HG02870 (cell line): Measurements from ENCODE around the gene MKNK1.

ENCODE experiments used
- ATAC-seq: cut with Tn5 transposase; IDR thresholded peaks from one replicate; pipeline ENCODE4 v1.9.1; 2021; ENCODE audit warnings: mild to moderate bottlenecking, moderate library complexity; ENCODE audit not compliant: unreplicated experiment

The MKNK1 gene

DNA sequence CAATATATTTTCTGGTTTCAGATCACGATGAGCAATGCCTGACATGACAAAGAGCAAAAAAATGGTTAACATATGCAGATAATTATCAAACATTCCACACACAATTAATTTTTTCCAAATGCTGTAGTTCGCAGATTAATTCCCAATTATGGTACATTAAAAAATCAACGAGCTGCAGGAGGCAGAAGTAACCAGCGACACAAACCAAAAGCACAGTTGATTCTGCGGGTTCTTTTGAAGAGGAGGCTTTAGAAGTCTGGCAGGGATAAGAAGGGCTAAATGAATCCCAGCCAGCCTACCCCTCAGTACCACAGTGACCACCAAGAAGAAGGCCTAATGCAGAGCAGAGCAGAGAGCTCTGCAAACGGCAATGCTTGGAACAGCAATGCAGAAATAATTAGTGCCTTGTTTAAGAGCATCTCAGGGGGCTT lies 35.6 kb downstream of the MKNK1 start:
- ATAC-seq: no peak

DNA sequence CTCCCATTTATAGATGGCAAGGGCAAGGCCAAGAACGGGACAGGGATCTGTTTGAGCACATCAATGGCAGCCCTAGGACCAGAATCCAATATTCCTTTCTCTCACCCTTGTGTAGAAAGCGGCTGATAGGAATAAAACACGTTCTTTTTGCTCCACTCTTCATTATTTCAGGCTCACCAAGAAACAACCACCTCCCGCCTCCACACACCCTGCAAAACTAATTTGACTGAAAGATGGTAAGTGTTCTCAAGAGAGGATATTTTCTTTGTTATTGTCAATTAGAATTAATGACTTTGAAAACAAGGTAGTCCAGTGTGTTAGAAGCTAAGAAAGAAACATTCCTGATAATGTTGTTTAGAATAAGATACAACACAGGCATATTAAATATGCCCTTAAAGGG lies 40.7 kb downstream of the MKNK1 start:
- no peak for ATAC-seq

DNA sequence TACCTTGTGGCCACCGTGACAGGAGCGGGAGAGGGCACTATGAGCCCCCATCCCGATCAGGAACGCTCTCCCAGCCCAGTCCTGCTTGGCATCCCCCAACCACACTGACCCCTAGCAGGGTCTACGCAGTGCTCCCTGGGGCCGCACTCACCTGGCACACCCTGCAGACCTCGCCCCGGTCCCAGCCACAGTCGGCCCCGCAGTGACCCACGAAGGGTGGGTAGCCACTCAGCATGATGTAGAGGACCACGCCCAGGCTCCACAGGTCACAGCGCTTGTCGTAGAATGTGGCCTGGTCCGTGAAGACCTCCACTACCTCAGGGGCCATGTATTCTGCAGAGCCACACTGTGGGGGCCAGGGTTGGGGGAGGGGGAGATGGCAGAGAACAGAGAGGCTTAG lies 41.6 kb downstream of the MKNK1 start:
- no peak for ATAC-seq

DNA sequence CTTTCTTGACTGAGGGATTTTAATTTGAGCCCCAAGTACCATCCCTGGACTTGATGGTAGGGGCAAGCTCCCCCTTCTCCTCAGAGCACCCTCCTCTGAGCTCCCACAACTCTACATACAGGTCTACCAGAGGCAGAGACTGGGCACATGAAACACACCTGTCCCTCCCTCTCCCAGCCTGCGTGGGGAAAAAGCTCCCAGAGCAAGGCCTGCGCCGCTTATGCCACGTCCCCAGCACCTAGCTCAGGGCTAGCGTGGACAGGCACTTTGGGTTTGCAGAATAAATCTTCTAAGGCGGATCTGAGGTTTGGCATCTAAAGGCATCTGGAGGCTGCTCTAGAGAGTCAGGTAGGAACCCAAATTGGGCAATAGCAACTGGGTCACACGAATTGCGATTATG lies 45.1 kb downstream of the MKNK1 start:
- ATAC-seq: no peak

DNA sequence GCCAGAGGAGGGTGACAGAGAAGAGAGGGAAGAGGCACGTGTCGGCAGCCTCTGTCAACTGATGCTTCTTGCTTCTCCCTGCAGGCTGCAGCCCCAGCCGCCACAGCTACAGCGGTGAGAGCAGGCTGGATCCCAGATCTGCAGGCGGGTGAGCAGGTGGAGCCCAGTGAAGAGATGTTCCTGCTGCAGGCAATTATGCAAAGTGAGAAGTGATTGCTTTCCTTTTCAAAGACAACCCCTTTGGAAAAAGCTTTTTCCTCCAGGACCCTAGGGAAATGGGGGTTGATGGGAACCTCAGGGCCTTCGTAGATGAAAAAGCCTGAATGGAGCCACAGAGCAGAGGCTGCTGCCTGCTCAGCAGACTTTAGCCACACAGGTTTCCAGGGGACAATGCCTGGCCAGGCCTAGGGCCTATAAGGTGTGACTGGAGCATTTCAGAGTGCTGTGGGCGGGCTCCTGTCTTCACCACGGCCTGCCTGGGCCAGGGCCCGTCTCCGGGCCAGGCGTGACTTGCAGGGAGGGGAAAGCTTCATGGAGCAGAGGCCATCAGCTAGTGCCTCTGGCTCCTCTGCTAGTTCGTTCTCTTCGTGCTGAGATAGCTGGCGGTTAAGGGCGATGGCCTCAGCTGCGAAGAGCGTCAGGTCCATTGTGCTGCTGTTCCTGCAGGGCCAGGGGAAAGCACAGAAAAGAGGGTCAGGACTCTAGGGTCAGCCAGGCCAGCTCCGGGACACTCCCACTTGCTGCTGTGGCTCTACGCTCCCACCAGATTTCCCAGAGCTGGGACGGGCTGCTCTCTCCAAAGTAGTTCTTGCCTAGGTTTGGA lies 45.7 kb downstream of the MKNK1 start:
- ATAC-seq: no peak

DNA sequence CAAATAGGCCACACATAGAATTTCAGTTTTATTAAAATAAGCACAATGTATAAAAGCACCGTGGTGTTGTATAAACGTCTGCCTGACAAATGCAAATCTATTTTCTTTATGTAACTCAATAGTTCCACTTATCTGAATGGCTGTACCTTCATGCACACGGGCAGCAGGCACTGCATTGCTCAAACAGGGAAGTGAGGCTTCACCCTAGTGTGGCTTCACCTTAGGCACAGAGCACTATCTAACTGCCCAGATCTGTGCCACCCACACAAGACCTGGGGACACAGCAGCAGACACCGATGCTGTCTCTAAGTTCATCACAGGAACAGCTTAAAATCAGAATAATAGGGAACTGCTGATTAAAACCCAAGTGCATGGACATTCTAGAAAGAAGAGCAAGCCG lies 46.7 kb downstream of the MKNK1 start:
- ATAC-seq: no peak

DNA sequence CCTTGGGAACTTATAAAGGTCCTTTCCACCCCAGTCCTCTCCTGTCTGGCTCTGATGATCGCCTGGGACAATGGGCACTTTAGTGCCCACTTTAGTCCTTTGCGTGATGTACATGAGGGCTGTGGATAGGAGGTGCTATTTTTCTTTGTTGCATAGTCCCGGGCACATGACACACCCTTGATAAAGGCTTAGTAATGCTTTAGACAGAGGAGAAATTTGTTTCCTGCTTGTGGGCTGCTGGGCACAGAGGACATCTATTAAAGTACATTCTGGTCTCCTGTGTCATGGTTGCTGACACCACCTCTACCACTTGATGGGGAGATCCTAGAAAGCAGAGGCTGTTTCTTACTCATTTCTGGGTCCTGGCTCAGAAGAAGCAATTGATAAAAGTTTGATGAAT lies 47.2 kb downstream of the MKNK1 start:
- no peak for ATAC-seq

DNA sequence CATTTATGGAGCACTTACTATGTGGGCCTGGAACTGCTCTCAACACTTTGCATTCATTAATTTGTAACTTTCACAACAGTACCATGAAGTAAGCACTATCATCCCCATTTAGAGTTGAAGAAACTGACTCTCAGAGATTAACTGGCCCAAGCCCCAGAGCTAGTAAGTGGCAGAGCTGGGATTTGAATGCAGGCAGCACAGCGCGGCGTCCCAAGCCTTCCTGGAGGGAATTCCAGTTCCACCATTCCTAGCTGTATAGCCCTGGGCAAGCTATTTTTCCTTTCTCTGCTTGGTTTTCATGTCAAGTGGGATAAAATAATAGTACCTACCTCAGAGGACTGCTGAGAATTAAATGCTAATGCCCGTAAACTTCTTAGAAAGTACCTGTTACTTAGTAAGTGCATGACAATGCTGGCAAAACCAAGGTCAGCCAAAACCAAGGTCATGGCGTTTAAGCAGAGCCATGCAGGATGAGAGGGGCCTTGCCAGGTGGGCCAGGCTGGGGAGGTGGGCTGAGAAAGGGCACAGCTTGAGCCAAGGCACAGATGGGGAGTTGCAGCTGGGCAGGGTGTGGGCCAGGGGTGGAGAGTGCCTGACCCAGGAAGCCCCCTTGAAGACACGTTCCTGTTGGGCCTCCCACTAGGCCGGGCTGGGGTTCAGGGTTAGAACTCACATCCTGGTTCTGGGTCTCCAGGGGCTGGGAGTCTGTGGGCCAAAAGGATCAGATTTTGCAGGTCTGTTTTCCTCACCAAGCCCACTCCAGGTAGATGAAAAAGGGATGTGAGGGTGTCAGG lies 48.0 kb downstream of the MKNK1 start:
- ATAC-seq: no peak

DNA sequence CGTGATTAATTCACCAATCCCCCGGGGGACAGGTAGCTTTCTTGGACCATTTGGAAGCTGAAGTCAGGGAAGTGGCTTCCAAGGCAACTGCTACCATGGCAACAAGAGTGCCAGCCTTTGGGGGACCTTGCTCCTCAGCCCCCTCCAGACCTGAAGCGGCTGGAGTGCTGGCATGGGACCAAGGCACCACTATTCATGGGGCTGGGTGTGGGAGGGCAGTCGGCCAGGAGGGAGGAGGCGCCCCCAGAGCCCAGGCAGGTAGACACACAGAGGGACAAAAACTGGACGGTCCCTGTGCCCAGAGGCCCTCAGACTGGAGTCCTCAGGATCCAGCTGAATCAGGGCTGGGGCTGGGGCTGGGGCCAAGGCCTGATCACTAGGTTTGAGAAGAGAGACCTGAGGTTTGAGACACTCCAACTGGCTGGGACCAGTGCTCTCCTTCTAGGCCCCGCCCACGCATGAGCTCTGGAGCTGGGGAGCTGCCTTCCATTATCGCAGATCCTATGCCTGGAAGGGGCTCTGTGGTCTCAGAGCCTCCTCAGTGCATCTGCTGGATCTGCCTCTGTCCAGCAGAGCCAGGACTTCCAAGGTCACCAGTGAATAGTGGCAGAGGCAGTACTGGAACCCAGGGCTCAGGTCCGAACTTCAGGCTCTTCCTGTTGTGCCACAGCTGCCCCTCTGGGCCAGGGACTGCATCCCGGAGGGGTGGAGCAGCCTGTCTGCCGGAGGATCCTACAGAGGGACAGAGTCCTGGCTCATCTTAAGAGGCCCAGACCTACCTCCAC lies 49.3 kb downstream of the MKNK1 start:
- no peak for ATAC-seq

DNA sequence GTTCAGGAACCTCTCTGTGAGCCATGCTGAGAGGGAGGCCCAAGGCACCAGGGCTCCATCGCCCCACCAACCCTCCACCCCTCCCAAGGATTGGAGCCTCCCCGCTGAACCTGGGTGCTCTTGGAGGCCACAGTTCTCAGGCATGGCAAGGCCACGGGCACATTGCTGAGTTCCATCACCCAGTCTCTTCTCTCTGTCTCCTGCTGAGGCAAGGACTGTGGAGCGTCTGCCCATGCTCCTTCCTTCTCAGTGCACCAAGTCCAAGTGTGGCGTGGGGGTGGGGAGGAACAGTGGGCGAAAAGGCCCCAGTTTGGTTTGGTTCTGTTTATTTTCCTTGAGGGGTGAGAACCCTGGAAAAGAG lies 49.9 kb downstream of the MKNK1 start:
- ATAC-seq: no peak

DNA sequence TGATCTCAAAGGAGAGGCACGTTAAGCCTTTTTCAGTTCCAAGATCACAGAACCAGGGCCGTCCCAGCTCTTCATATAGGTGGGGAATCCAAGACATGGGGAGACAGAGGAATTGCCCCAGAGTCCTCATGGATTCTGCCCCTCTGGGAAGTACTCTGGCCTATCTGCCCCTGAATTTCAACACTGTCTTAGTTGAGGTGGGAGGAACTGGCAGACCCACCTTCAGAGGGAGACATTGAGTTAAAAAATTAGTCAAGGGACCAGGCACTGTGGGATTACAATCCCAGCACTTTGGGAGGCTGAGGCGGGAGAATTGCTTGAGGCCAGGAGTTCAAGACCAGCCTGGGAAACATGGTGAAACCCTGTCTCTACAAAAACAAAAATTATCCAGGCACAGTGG lies 50.6 kb downstream of the MKNK1 start:
- no peak for ATAC-seq

DNA sequence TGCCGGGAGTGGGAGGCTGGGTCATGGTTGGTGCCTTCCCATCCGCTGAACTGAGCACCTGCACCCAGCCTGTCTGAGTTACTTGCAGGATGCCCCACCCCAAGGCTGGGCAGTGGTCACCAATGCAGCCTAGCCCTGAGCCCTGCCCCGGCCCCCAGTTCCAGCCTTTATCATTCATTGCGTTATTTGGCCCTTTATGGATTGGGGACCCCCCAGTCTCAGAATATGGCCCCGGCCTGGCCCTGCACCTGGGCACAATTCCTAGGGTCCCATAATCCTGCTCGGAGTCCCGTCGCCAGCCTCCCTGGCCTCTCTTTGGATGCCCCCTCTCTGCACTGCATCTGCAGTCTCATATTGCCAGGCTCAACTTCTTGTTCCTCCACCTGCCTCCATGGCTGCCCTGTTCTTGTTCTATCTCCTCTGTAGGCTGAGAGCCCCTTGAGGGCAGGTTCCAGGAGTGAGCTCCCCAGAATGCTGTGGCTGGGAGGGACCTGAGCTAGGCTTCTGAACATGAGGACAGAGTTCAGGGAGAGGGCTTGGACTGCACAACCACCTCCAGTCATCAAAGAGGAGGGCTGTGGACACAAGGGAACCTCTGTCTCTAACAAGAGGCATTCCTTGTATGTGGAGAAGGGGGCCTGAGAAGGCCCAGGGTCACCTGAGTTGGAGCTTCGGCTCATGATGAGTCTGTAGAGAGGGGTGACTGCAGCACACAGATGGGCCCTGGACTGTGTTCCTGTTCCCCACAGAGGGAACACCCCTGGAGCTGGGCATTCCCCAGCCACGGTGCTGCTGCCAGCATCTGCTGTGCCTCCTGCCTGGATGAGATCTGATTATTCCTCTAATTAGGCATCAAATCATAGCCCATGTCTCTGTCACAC lies 51.5 kb downstream of the MKNK1 start:
- no peak for ATAC-seq

DNA sequence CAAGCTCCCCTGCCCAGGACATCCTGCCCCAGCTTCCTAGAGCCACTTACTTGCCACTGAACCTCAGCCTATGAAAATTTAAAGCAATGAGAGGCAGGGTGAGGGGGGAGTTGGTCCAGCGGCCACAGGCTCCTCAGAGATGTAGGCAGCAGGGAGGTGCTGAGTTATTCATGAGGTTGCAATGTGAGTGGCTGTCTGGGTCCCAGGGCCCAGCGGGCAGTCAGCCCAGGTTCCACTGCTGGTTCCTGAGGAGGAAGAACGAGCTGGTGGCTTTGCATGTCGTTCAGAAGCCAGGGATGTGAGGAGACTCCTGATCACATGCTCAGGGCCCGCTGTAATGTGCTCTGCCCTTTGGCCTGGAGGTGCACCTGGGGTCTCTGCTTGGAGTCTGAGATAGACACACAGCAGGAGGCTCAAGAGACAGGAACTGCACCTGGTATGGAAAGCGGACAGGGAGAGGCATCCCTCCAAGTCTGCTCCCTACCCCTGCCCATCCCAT lies 52.4 kb downstream of the MKNK1 start, which contains the start of gene KNCN:
KNCN (minus strand) TSS at position 51 of the 499 bp plus-strand sequence. CDS start 432 bp downstream, outside the sequence.
- ATAC-seq: no peak

DNA sequence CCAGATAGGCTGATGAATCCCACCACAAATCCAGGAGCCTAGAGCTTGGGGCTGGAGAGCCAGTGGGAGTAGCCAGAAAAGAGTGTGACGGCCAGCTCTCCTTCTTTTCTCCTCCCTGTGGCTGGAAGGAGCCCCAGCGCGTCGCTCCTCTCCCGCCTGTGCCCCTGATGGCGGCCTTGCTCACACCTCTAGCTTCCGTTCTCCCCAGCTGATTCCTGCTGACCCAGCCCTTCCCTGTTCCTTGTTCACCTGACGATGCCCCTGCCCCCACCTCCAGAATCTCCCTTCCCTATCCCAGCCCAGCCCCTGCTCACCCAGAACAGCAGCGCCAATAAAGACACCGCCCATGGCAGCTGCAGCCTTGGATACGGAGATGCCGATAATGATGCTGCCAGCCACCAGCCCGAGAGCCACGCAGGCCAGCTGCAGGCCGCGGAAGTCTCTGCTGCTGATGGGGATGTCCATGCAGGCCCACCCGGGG lies 53.3 kb downstream of the MKNK1 start:
- no peak for ATAC-seq

DNA sequence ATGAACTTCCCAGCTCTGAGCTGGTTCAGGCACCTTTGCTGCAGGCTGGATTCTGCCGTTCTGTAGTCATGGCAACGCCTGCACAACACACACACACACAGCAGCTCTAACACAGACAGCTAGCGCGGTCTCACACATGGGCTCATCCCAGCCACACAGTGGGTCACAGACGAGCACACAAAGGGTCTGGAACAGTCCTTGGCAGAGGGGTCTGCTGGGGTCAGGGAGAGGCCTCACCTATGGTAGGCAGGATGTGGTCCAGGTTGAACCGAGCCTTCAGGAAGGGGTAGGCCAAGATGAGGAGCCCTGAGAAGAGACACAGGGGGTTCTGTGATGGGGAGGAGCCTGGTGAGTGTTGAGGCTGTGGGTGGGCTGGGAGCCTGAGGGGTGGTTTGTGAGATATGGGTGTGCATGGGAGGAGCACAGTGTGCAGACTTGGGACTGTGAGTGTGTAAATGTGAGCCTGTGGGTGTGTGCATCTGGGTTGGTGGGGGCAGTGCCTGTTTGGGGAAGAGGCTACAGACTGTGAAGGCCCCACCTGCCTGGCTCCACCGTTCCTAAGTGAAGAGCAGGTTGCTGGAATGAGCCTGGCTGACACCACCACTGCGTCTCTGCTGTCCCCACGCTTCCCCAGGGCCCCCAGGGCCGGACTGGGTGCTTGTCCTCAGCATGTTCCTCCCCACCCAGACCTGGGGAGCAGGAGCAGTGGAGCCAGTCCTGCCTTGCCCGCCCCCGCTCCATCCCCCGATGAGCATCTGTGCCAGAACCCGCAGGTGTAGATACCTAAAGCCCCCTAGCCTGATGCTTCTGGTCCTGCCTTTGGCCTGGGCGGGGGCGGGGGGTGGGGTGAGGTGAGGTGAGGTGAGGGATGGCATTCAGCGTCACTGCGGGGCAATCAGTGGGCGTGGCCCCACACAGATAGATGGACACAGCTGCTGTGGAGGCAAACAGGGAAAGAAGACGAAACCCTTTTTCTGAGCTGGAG lies 54.1 kb downstream of the MKNK1 start:
- ATAC-seq: no peak

DNA sequence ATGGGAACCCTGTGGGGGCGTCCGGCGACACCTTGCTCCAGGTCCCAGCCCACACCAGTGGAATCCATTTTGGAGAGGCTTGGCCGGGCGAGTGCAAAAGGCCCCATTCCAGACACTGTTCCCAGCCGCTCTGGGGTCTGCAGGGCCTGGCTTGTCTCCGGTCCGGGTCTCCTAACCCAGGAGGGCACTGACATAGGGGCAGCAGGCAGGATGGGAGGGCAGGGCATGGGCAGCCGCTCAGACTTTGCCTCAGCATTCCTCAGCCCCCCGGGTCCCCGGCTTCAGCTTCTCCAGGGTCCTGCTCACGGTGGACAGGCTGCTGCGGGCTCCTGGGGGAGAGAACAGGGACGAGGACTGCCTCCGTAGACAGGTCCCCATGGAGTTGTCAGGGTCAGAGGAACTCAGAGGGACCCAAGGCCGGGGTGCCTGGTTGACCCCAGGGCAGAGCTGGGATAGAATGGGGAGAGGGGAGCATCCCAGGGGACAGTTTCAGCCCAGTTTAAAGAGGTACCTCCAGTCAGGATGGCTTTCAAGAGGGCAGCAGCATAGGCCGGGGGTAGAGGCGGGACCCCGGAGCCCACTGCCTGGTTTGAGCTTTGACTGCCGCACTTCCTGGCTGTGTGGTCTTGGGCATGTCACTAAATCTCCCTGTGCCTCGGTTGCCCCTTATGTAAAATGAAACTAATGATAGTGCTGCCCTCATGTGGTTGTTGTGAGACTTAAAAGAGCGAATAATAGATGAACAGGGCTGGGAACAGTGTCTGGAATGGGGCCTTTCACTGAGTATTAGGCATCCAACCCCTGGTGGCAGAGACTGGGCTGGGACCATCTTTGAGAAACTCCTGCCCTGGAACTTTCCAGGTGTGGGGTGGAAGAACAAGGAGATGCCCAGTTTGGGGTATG lies 56.3 kb downstream of the MKNK1 start:
- no peak for ATAC-seq

DNA sequence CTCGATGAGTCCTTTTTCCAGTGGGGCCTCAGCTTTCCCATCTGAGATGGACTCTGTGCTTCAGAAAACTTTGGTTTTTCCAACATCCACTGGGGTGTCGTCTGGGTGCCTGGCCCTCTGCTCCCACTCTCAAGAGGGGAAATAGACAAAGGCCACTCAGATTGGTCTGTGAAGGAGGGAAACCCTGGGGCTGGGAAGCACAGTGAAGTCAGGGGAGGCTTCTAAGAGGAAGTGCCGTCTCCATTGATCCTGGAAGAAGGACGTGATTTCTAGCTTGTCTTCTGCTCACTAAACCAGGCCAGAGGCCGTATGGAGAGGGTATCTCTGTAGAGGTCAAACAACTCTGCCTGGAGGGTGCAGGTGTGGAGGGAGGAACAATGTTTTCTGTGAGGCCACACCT lies 57.9 kb downstream of the MKNK1 start:
- ATAC-seq: no peak

DNA sequence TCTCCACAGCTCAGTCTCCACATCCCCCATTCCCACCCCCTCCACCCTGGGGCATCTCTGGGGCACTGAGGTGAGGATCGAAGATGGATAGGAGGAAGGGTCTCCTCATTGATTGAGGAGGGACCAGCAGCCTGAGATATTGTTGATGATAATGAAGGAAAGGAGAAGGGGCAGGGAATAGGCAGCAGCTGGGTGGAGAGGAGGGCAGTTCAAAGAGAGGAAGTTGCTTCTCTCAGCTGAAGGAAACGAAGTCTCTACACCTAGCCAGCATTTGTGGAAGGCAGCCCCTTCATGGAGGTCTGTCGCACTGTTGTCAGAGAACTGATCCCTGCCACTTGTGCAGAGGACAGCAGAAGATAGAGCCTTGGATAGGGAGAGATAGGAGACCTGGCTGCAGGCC lies 58.3 kb downstream of the MKNK1 start:
- no peak for ATAC-seq
